ENCODE results near the gene GMDS.

Gene GMDS

GRCh38 chr6:1619098-1619672 is 626.2 kb downstream of the GMDS start:
- in situ Hi-C loops (cut with HindIII; ENCODE audit: low sequenced_read_pairs): no loop called here
- no peak for DNase-seq (ENCODE audit: low read depth, low spot score)
- no peak overlapping the region for H3K4me3 ChIP-seq (ENCODE audit: low read depth, low read length)
- TF ChIP-seq CTCF (IDR thresholded peaks at IDR 0.05; ENCODE audit: low read depth, low read length): no peak

- DNase-seq (ENCODE audit: low read depth, low spot score): no peak
- in situ Hi-C loops (cut with HindIII; ENCODE audit: low sequenced_read_pairs): no loop called here
- TF ChIP-seq CTCF (IDR thresholded peaks at IDR 0.05; ENCODE audit: low read depth, low read length): no peak
- H3K4me3 ChIP-seq (ENCODE audit: low read depth, low read length): no peak overlapping the region
Measured at GRCh38 chr6:1618311-1619097, 626.9 kb downstream of the GMDS start.

DNA sequence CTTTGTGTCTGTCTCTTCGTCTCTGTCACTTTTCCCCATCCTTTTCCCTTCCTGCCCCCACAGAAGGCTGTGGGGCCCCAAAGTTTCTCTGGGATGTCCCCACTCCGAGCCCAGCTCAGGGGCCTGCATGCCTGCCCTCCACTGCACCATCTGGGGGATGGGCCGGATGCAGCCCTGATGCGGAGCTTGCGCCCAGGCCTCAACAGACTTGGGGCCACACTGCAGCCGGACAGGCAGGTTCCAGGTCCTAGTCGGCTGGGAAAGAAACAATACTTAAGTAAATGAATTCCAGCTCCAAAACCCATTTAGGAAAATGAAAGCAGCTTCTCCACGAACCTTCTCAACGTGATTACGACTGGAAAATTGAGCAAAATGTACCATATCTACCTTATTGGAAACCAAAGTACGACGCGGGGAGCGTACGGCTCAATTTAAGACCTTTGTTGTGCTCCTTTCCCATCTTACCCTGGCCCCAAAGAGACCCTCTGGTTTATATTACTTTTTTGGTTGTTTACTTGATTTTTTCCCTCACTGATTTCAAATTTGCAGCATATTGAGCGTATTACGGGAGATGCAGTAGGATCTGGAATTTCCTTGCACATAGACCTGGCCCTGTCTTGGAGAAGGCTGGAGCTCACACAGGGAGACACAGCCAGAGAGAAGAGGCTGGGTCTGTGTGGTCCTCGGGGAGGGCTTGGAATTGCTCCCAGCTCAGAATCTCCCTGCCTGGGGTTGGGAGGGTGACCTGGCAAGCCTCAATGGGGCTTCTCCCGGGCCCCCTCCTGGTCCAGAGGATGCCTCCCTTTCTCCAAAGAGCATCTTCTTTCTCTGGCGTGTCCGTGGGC is 627.7 kb downstream of the GMDS start:
- no peak overlapping the region for H3K4me3 ChIP-seq (ENCODE audit: low read depth, low read length)
- TF ChIP-seq CTCF (IDR thresholded peaks at IDR 0.05; ENCODE audit: low read depth, low read length): no peak
- no peak for DNase-seq (ENCODE audit: low read depth, low spot score)
- in situ Hi-C loops (cut with HindIII; ENCODE audit: low sequenced_read_pairs): no loop called here

- H3K4me3 ChIP-seq (ENCODE audit: low read depth, low read length): no peak overlapping the region
- no peak for TF ChIP-seq CTCF (IDR thresholded peaks at IDR 0.05; ENCODE audit: low read depth, low read length)
- in situ Hi-C loops (cut with HindIII; ENCODE audit: low sequenced_read_pairs): no loop called here
- no peak for DNase-seq (ENCODE audit: low read depth, low spot score)
Measured at GRCh38 chr6:1616701-1617463, 628.5 kb downstream of the GMDS start.

DNA sequence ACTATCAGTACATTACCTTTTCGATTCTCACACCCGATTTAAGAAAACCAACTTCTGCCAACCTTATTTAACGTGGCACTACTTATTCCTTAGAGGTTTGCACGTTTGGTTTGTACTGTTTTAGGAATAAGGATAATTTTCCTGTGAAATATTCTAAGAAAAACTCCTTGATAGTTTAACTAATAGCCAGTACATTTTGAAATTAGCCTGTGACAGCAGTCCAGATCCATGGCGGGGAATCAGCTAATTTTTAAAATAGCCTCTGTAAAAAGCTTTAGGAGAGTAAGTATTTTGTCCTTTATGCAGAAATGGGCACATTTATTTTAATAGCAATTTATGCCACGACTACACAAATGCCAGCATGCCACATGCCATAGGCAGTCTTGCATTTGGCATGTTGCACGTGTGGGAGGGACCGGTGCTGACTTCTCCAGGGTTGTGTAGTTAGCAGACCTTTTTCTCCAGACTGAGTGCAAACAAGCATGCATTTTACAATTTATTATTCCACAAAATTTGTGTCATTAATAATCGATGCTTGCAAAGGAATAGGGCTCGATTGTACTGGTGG is 629.5 kb downstream of the GMDS start:
- H3K4me3 ChIP-seq (ENCODE audit: low read depth, low read length): peak overlapping the region; percentile 62
- in situ Hi-C loops (cut with HindIII; ENCODE audit: low sequenced_read_pairs): no loop called here
- TF ChIP-seq CTCF (IDR thresholded peaks at IDR 0.05; ENCODE audit: low read depth, low read length): no peak
- no peak for DNase-seq (ENCODE audit: low read depth, low spot score)
